ENCODE data around the gene FXYD5. TPM values are rescaled to one million over a fixed set of nuclear protein-coding genes. Genes with fewer than 3 reads are reported as not detected.
"Not testable (repeated sequence)": the region's sequence is repeated elsewhere in the genome, so short reads cannot be mapped to it uniquely, and the experiment has no call there.

The FXYD5 gene
- total RNA-seq, 6 experiments from 2014 or later, result 5.6 to 23.6 (median 14.2) TPM

DNA sequence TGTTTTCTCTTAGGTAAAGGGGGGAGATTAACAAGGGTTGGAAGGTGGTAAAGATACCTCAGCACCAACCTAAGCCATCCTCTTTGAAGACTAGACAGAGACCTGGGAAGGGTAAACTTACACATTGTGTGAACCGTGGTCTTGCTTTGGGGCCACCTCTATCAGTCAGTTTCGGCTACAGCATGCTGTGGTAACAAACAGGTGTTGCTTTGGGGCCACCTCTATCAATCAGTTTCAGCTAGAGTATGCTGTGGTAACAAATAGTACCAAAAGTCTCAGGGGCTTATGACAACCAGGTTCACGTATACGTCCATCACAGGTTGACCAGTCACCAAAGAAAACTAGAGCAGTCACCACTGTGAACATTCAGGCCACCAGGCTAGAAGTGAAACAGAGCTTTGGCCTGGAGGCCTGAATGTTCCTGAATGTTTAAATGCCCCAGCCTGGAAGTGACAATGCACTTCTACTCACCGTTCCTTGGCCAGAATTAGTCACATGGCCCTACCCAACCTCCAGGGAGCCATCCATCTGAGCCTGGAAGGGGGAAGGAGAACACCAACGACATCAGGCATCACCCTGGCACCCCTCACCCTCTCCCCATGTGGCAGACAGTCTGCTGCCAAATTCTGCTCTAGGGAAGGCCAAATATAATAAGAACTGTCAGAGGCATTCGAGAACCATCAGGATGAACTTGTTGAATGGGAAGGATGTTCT, 7.6 kb upstream of the FXYD5 start:
- DNase-seq (no peak), ATAC-seq (no peak)
- Histone ChIP-seq H3K9me3 (no peaks in the 10 kb centered on the region), H3K27ac (no peak overlapping the region), H3K36me3 (peaks cover 0 to 1% (median 0%) of the 10 kb centered on the region in 4 donors), H3K4me3 (no peak overlapping the region), H3K4me1 (peaks cover 0 to under 1% (median 0%) of the 10 kb centered on the region in 4 donors), H3K27me3 (no peaks in the 10 kb centered on the region)
- intact Hi-C loops (cut with DNase I), result no loop called here
- WGBS (ENCODE audit: insufficient coverage, low coverage, low lambda C conversion rate, missing lambda C conversion rate), result 30% methylated on average over 3 of the region's 7 CpGs
- TF ChIP-seq, protein P1, sequence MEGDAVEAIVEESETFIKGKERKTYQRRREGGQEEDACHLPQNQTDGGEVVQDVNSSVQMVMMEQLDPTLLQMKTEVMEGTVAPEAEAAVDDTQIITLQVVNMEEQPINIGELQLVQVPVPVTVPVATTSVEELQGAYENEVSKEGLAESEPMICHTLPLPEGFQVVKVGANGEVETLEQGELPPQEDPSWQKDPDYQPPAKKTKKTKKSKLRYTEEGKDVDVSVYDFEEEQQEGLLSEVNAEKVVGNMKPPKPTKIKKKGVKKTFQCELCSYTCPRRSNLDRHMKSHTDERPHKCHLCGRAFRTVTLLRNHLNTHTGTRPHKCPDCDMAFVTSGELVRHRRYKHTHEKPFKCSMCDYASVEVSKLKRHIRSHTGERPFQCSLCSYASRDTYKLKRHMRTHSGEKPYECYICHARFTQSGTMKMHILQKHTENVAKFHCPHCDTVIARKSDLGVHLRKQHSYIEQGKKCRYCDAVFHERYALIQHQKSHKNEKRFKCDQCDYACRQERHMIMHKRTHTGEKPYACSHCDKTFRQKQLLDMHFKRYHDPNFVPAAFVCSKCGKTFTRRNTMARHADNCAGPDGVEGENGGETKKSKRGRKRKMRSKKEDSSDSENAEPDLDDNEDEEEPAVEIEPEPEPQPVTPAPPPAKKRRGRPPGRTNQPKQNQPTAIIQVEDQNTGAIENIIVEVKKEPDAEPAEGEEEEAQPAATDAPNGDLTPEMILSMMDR (IDR thresholded peaks at IDR 0.05), result no peak
- TF ChIP-seq POLR2A (IDR thresholded peaks at IDR 0.05), result no peak

DNA sequence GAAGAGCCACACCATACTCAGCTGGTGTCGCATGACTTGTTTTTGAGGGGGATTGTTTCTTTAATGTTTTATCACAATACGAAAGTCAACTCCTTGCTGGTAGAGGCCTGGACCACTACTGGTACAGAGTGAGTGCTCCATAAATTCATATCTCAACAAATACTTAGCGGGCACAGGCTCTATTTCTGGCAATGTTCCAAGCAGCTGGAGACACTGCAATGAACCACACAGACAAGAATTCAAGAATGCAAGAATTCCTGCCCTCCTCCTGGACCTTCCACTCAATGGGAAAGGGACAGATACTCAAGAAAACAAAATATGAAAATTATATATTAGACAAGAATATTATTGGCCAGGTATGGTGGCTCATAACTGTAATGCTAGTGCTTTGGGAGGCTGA, 5.1 kb upstream of the FXYD5 start:
- ATAC-seq (no peak), DNase-seq (no peak)
- Histone ChIP-seq H3K4me3 (no peak overlapping the region), H3K9me3 (no peaks in the 10 kb centered on the region), H3K4me1 (peaks cover 0 to 7% (median 0%) of the 10 kb centered on the region in 4 donors), H3K27me3 (peaks cover 0 to 6% of the 10 kb centered on the region in 2 donors), H3K36me3 (no peaks in the 10 kb centered on the region), H3K27ac (no peak overlapping the region)
- TF ChIP-seq, protein P1 (IDR thresholded peaks at IDR 0.05), result no peak
- no peak for TF ChIP-seq POLR2A (IDR thresholded peaks at IDR 0.05)
- WGBS (ENCODE audit: insufficient coverage, low coverage, low lambda C conversion rate, missing lambda C conversion rate), result 95% methylated on average over 3 of the region's 3 CpGs
- intact Hi-C loops (cut with DNase I), result no loop called here

DNA sequence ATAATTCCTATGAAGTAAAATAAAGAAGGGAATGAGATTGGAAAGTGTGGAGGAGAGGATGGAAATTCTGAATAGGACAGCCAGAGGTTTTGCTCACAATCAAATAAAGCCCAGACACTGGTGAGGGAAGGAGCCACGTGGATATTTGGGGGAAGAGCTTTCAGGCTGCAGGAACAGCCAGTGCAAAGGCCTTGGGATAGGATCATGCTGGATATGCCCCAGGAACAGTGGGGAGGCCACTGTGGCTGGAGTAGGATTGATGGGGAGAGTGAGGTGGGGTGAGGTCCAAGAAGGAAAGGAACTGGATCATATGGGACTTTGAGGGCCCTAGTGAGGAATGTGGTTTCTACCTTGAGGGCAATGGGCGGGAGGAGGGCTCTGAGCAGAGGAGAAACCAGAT, 4.1 kb upstream of the FXYD5 start:
- TF ChIP-seq, protein P1 (IDR thresholded peaks at IDR 0.05), result no peak
- no peak for TF ChIP-seq POLR2A (IDR thresholded peaks at IDR 0.05)
- WGBS (ENCODE audit: insufficient coverage, low coverage, low lambda C conversion rate, missing lambda C conversion rate), result 60% methylated on average over 1 of the region's 2 CpGs

DNA sequence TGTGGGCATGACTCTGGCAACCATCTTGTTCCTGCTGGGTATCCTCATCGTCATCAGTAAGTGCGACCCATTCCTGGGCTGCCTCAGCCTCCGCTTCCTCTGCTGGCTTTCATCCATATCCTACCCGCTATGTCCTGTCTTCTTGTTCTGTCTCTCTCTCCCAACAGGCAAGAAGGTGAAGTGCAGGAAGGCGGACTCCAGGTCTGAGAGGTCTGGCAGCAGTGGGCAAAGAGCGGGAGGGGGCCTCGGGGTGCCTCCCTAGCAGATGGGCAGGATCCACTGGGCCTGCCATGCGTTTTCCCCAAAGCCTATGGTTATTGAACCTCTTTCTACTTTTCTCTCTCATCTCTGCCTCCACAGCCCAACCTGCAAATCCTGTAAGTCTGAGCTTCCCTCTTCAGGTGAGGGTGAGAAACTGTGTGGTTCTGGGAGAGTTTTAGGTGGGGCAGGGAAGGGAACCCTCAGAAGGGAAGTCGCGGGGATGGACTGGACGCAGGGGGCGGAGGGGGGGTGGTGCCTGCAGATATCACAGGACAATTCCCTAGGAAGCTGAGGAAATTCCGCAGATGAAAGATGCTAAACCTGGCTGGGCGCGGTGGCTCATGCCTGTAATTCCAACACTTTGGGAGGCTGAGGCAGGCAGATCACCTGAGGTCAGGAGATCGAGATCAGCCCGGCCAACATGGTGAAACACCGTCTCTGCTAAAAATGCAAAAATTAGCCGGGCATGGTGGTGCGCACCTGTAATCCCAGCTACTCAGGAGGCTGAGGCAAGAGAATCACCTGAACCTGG, 3.1 kb upstream of the FXYD5 start:
- TF ChIP-seq, protein P1 (IDR thresholded peaks at IDR 0.05), result no peak
- no peak for TF ChIP-seq POLR2A (IDR thresholded peaks at IDR 0.05)
- intact Hi-C loops (cut with DNase I), result no loop called here
- DNase-seq, result no peak
- no peak for ATAC-seq
- H3K27ac ChIP-seq, result no peak overlapping the region
- 78% methylated on average over 14 of the region's 20 CpGs for WGBS (ENCODE audit: insufficient coverage, low coverage, low lambda C conversion rate, missing lambda C conversion rate)
- H3K4me1 ChIP-seq, result peaks cover 0 to 7% (median 0%) of the 10 kb centered on the region in 4 donors
- H3K9me3 ChIP-seq, result no peaks in the 10 kb centered on the region
- no peak overlapping the region for H3K4me3 ChIP-seq
- no peaks in the 10 kb centered on the region for H3K36me3 ChIP-seq
- peaks cover 0 to 6% of the 10 kb centered on the region in 2 donors for H3K27me3 ChIP-seq

More for the DNA sequence above, 4.1 kb upstream of the FXYD5 start:
- intact Hi-C loops (cut with DNase I), result no loop called here
- Histone ChIP-seq H3K36me3 (no peaks in the 10 kb centered on the region), H3K27me3 (peaks cover 0 to 6% of the 10 kb centered on the region in 2 donors), H3K9me3 (no peaks in the 10 kb centered on the region), H3K27ac (no peak overlapping the region), H3K4me3 (no peak overlapping the region), H3K4me1 (peaks cover 0 to 7% (median 0%) of the 10 kb centered on the region in 4 donors)
- DNase-seq, result no peak
- ATAC-seq, result no peak

DNA sequence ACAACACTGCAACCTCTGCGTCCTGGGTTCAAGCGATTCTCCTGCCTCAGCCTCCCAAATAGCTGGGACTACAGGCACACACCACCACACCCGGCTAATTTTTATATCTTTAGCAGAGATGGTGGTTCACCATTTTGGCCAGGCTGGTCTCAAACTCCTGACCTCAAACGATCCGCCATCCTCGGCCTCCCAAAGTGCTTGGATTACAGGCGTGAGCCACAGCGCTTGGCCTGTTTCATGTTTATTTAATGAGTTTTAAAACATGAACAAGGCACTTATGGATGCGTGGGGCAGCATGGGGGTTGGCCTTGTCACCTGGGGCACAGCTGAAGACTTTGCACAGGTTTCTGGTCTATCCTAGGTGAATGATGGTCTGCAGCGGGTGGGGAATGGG, 1.4 kb upstream of the FXYD5 start:
- H3K36me3 ChIP-seq; DNase-seq; H3K27ac ChIP-seq; ATAC-seq; H3K9me3 ChIP-seq; H3K4me3 ChIP-seq; H3K27me3 ChIP-seq; H3K4me1 ChIP-seq; intact Hi-C loops (cut with DNase I): not testable (repeated sequence)
- whole genome bisulfite sequencing (ENCODE audit: insufficient coverage, low coverage, low lambda C conversion rate, missing lambda C conversion rate), result 60% methylated on average over 8 of the region's 10 CpGs

All from right lobe of liver (tissue), 6 donors.